ENCODE data around the gene ZBTB17. TPM values are rescaled to one million over a fixed set of nuclear protein-coding genes. Genes with fewer than 3 reads are reported as not detected.
"Not testable (repeated sequence)": the region's sequence is repeated elsewhere in the genome, so short reads cannot be mapped to it uniquely, and the experiment has no call there.

ZBTB17 gene
- 46.3 and 48.3 TPM in 2 replicates for total RNA-seq (2022)
- percentile 69 among the genes with signal in this experiment for Bru-seq, nascent RNA
- BruChase-seq, experiment 1, labeled RNA remaining after a 6-hour chase, result percentile 62 among the genes with signal in this experiment
- BruChase-seq, experiment 2, labeled RNA remaining after a 2-hour chase, result percentile 62 among the genes with signal in this experiment
- long read RNA-seq, transcript ZBTB17-202 (16 exons, 2,745 nt), result major isoform, 43 of 69 reads
- long read RNA-seq, partial matches to known transcripts, result 7 of 69 reads
- long read RNA-seq, other reads (novel, unspliced or antisense), result 18 of 69 reads

- POLR2A ChIA-PET, result interaction anchor here (0.6 to 2.5 kb wide), 22 partner anchors 10 to 197 kb away, joined by 3 to 15 read pairs (median 4); partner anchors contain the start of gene SPEN
- intact Hi-C loops (cut with micrococcal nuclease), result no loop called here
Observed at GRCh38 chr1:15975805-15976680, at the start of gene ZBTB17. ZBTB17 (minus strand) TSS chr1:15976101; CDS start chr1:15948495, 27,606 bp downstream.

GRCh38 chr1:16023050-16023653 lies 47.3 kb upstream of the ZBTB17 start:
- H3K9me3 Mint-ChIP-seq (ENCODE audit: unreplicated experiment), result no peaks in the 10 kb centered on the region
- TF ChIP-seq CTCF (IDR thresholded peaks at IDR 0.05; ENCODE audit: unreplicated experiment), result no peak
- DNase-seq (ENCODE audit: unreplicated experiment), result no peak
- H3K27ac Mint-ChIP-seq (ENCODE audit: low read depth, unreplicated experiment), result no peak overlapping the region
- no TSS peak for BruUV-seq (replicated peaks)
- no peaks in the 10 kb centered on the region for H3K36me3 Mint-ChIP-seq (ENCODE audit: insufficient read depth, unreplicated experiment)
- H3K4me3 Mint-ChIP-seq (ENCODE audit: unreplicated experiment), result no peak overlapping the region
- H3K27me3 Mint-ChIP-seq (ENCODE audit: insufficient read depth, unreplicated experiment), result peaks cover 4% of the 10 kb centered on the region
- ChIA-PET CTCF (interaction anchor here (0.6 to 1.7 kb wide), 5 partner anchors 11 to 221 kb away, joined by 3 to 4 read pairs (median 3); no protein-coding TSS in a partner anchor), POLR2A (no interaction called here)
- peaks cover 6% of the 10 kb centered on the region for H3K4me1 Mint-ChIP-seq (ENCODE audit: insufficient read depth, unreplicated experiment)
- intact Hi-C loops (cut with micrococcal nuclease), result no loop called here

More at GRCh38 chr1:15975805-15976680, at the start of gene ZBTB17:
- CTCF ChIA-PET, result interaction anchor here (0.9 to 1.3 kb wide), 3 partner anchors 31 to 188 kb away, joined by 3 to 7 read pairs (median 6); no protein-coding TSS in a partner anchor
- no peak for TF ChIP-seq CTCF (IDR thresholded peaks at IDR 0.05; ENCODE audit: unreplicated experiment)
- H3K4me3 Mint-ChIP-seq (ENCODE audit: unreplicated experiment), result peak within 1 kb of the TSS; percentile 77
- peaks cover 24% of the 10 kb centered on the region for H3K36me3 Mint-ChIP-seq (ENCODE audit: insufficient read depth, unreplicated experiment)
- peak; percentile 91 for DNase-seq (ENCODE audit: unreplicated experiment)
- no TSS peak for BruUV-seq (replicated peaks)
- H3K27ac Mint-ChIP-seq (ENCODE audit: low read depth, unreplicated experiment), result peak within 1 kb of the TSS; percentile 67
- peaks cover 15% of the 10 kb centered on the region for H3K4me1 Mint-ChIP-seq (ENCODE audit: insufficient read depth, unreplicated experiment)
- H3K27me3 Mint-ChIP-seq (ENCODE audit: insufficient read depth, unreplicated experiment), result no peaks in the 10 kb centered on the region
- no peaks in the 10 kb centered on the region for H3K9me3 Mint-ChIP-seq (ENCODE audit: unreplicated experiment)

GRCh38 chr1:16022393-16022792 lies 46.5 kb upstream of the ZBTB17 start:
- H3K9me3 Mint-ChIP-seq (ENCODE audit: unreplicated experiment), result no peaks in the 10 kb centered on the region
- CTCF ChIA-PET, result interaction anchor here (1.7 kb wide), 1 partner anchor 12 kb away, joined by 4 read pairs; no protein-coding TSS in a partner anchor
- TF ChIP-seq CTCF (IDR thresholded peaks at IDR 0.05; ENCODE audit: unreplicated experiment), result no peak
- no peak overlapping the region for H3K4me3 Mint-ChIP-seq (ENCODE audit: unreplicated experiment)
- H3K27ac Mint-ChIP-seq (ENCODE audit: low read depth, unreplicated experiment), result no peak overlapping the region
- H3K27me3 Mint-ChIP-seq (ENCODE audit: insufficient read depth, unreplicated experiment), result no peaks in the 10 kb centered on the region
- H3K4me1 Mint-ChIP-seq (ENCODE audit: insufficient read depth, unreplicated experiment), result peaks cover 6% of the 10 kb centered on the region
- intact Hi-C loops (cut with micrococcal nuclease), result no loop called here
- no peaks in the 10 kb centered on the region for H3K36me3 Mint-ChIP-seq (ENCODE audit: insufficient read depth, unreplicated experiment)
- DNase-seq (ENCODE audit: unreplicated experiment), result no peak
- POLR2A ChIA-PET, result no interaction called here
- BruUV-seq (replicated peaks), result no TSS peak

GRCh38 chr1:16021681-16022080 lies 45.8 kb upstream of the ZBTB17 start, which contains the start of gene CLCNKA:
CLCNKA (plus strand) TSS chr1:16022036; CDS start chr1:16022620, 584 bp downstream.
- no peak for TF ChIP-seq CTCF (IDR thresholded peaks at IDR 0.05; ENCODE audit: unreplicated experiment)
- H3K9me3 Mint-ChIP-seq (ENCODE audit: unreplicated experiment), result no peaks in the 10 kb centered on the region
- peaks cover 6% of the 10 kb centered on the region for H3K4me1 Mint-ChIP-seq (ENCODE audit: insufficient read depth, unreplicated experiment)
- no peak within 1 kb of the TSS for H3K27ac Mint-ChIP-seq (ENCODE audit: low read depth, unreplicated experiment)
- no TSS peak for BruUV-seq (replicated peaks)
- H3K27me3 Mint-ChIP-seq (ENCODE audit: insufficient read depth, unreplicated experiment), result no peaks in the 10 kb centered on the region
- ChIA-PET POLR2A (no interaction called here), CTCF (no interaction called here)
- no peak for DNase-seq (ENCODE audit: unreplicated experiment)
- no peaks in the 10 kb centered on the region for H3K36me3 Mint-ChIP-seq (ENCODE audit: insufficient read depth, unreplicated experiment)
- intact Hi-C loops (cut with micrococcal nuclease), result no loop called here
- no peak within 1 kb of the TSS for H3K4me3 Mint-ChIP-seq (ENCODE audit: unreplicated experiment)

- H3K27ac Mint-ChIP-seq (ENCODE audit: low read depth, unreplicated experiment); BruUV-seq (replicated peaks); H3K9me3 Mint-ChIP-seq (ENCODE audit: unreplicated experiment); POLR2A ChIA-PET; H3K27me3 Mint-ChIP-seq (ENCODE audit: insufficient read depth, unreplicated experiment); DNase-seq (ENCODE audit: unreplicated experiment); H3K36me3 Mint-ChIP-seq (ENCODE audit: insufficient read depth, unreplicated experiment); intact Hi-C loops (cut with micrococcal nuclease); H3K4me3 Mint-ChIP-seq (ENCODE audit: unreplicated experiment): not testable (repeated sequence)
- CTCF ChIA-PET, result interaction anchor here (0.6 kb wide), 1 partner anchor 12 kb away, joined by 3 read pairs; no protein-coding TSS in a partner anchor
- peaks cover 11% of the 10 kb centered on the region for H3K4me1 Mint-ChIP-seq (ENCODE audit: insufficient read depth, unreplicated experiment)
Observed at GRCh38 chr1:16020878-16021277, 45.0 kb upstream of the ZBTB17 start.
